Activated naive CD4-positive, alpha-beta T cell treated with anti-CD3 and anti-CD28 coated beads, Interleukin-2, amount 50 U/mL, for 72 hours (primary cell): Measurements from ENCODE around the gene FIZ1. TPM values are rescaled to one million over a fixed set of nuclear protein-coding genes. Genes with fewer than 3 reads are reported as not detected.
"Not testable (repeated sequence)": the region's sequence is repeated elsewhere in the genome, so short reads cannot be mapped to it uniquely, and the experiment has no call there.

Source experiments
- ATAC-seq, 2 donors: fragments of 150-1000 bp; cut with Tn5 transposase; 2 replicates each; pipeline ENCODE4 v1.10.0; 2021; ENCODE audit warnings: mild to moderate bottlenecking in 2 of 2, moderate library complexity in 2 of 2
- DNase-seq, 2 donors: peaks; one replicate each; pipeline ENCODE4 v3.0.0; 2021 to 2022; ENCODE audit warnings: low spot score in 2 of 2
- H3K27ac Mint-ChIP-seq, 2 donors: one replicate each; pipeline ENCODE4 v1.8.0; 2022; ENCODE audit warnings: mild to moderate bottlenecking in 2 of 2, mixed read lengths in 2 of 2
- H3K36me3 Mint-ChIP-seq, 2 donors: one replicate each; pipeline ENCODE4 v1.8.0; 2022; ENCODE audit warnings: mixed read lengths in 2 of 2
- H3K9me3 Mint-ChIP-seq, 2 donors: one replicate each; pipeline ENCODE4 v1.8.0; 2022; ENCODE audit warnings: mixed read lengths in 2 of 2
- total RNA-seq, 2 donors: library from RNA; stranded (reverse); gene quantifications; one replicate each; pipeline ENCODE4 v1.2.3, GENCODE V29; 2022

Gene FIZ1
- total RNA-seq, 2 donors from 2014 or later = 10.2 to 12.3 TPM

GRCh38 chr19:55593096-55593772 lies 6.1 kb downstream of the FIZ1 start:
- ATAC-seq (no peak), DNase-seq (no peak)
- Mint-ChIP-seq H3K36me3 (peaks cover 21 to 26% of the 10 kb centered on the region in 2 donors), H3K27ac (no peak overlapping the region), H3K9me3 (no peaks in the 10 kb centered on the region)

GRCh38 chr19:55592391-55593090 lies 6.8 kb downstream of the FIZ1 start:
- no peak for ATAC-seq
- no peak overlapping the region for H3K27ac Mint-ChIP-seq
- DNase-seq = no peak
- H3K9me3 Mint-ChIP-seq = no peaks in the 10 kb centered on the region
- H3K36me3 Mint-ChIP-seq = peaks cover 21 to 26% of the 10 kb centered on the region in 2 donors

DNA sequence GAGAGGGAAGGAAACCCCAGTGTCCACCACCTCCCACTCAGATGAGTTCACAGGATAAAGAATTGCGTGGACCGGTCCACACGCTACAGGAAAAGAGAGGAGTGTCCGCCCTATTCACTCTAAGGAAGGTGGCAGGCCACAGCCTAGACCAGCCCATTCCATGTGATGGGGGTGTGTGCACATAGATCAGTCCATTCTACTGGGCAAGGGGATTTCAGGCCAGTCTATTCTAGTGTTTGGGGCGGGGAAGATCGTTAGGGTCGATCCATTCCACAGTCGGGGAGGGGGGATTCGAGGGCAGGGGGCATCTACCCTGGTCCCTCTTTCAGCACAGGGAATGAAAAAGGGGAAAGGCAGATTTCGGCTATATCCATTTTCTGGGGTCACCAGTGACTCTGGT lies 7.8 kb downstream of the FIZ1 start:
- no peak for DNase-seq
- ATAC-seq = no peak
- Mint-ChIP-seq H3K27ac (no peak overlapping the region), H3K36me3 (peaks cover 16 to 20% of the 10 kb centered on the region in 2 donors), H3K9me3 (no peaks in the 10 kb centered on the region)

DNA sequence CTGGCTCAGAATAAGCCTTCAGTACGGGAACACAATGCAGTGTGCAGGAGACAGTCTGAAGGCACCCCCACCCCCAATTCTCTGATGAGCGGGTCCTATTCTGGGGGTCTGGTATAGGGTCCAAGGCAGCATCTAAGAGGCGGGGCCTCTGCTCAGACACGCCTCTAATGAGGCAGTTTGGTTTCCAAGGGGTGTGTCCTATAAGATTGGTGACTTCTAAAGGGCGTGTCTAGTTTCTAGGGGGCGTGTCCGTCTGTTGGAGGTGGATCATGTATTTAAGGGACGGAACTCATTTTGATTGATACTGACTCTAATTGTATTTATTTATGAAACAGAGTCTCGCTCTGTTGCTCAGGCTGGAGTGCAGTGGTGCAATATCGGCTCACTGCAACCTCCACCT lies 8.7 kb downstream of the FIZ1 start:
- Mint-ChIP-seq H3K9me3 (no peaks in the 10 kb centered on the region), H3K27ac (no peak overlapping the region), H3K36me3 (peaks cover 10 to 11% of the 10 kb centered on the region in 2 donors)
- DNase-seq (no peak), ATAC-seq (no peak)

GRCh38 chr19:55590109-55590508 lies 9.2 kb downstream of the FIZ1 start:
- Mint-ChIP-seq H3K36me3 (peaks cover 5% of the 10 kb centered on the region in 2 donors), H3K9me3 (no peaks in the 10 kb centered on the region), H3K27ac (no peak overlapping the region)
- ATAC-seq = no peak
- DNase-seq = no peak

GRCh38 chr19:55588738-55589137 lies 10.6 kb downstream of the FIZ1 start:
- DNase-seq = no peak
- Mint-ChIP-seq H3K36me3 (no peaks in the 10 kb centered on the region), H3K9me3 (no peaks in the 10 kb centered on the region), H3K27ac (no peak overlapping the region)
- ATAC-seq = no peak

- DNase-seq (peak; percentile 88 to 95), ATAC-seq (peak; percentile 98 to 99)
- no peak overlapping the region for H3K27ac Mint-ChIP-seq
- no peaks in the 10 kb centered on the region for H3K9me3 Mint-ChIP-seq
- no peaks in the 10 kb centered on the region for H3K36me3 Mint-ChIP-seq
Observed at GRCh38 chr19:55586976-55587668, 12.2 kb downstream of the FIZ1 start.

DNA sequence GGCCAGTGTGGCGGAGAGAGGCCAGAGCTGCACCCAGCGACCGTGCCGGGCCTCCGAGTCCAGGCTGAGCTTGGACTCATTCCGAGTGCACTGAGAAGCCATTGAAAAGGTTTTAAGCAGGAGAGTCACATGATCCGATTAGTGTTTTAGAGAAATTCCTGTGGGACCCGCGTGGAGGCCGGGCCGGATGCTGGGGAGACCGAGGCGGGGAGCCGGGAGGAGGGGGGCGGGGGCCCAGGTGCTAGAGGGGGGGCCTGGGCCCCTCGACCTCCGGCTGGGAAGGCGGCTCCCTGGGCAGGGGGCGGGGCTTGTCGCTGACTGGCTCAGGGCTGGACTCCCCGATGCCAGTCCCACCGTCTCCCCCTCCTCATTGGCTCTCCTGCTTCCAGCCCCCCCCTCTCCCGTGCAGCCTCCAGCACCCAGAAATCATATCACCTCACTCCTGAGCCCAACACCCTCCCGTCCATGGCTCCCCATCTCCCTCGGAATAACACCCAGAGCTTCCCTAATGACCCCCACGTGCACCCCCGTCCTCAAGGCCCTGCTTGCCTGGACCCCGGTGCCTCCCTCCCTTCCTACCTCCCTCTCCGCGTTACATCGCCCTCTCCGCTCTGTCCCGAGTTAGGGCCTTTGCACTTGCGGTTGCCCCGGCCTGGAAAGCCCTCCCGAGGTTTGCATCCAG lies 13.5 kb downstream of the FIZ1 start:
- peak in 1 of 2 donors; percentile 46 for DNase-seq
- Mint-ChIP-seq H3K27ac (peak overlapping the region in 1 of 2 donors; percentile 4), H3K9me3 (no peaks in the 10 kb centered on the region), H3K36me3 (no peaks in the 10 kb centered on the region)
- ATAC-seq = peak; percentile 21 to 54

- ATAC-seq (no peak), DNase-seq (no peak)
- Mint-ChIP-seq H3K9me3 (no peaks in the 10 kb centered on the region), H3K27ac (no peak overlapping the region), H3K36me3 (peaks cover 3% of the 10 kb centered on the region in 2 donors)
Observed at GRCh38 chr19:55584871-55585270, 14.4 kb downstream of the FIZ1 start.

DNA sequence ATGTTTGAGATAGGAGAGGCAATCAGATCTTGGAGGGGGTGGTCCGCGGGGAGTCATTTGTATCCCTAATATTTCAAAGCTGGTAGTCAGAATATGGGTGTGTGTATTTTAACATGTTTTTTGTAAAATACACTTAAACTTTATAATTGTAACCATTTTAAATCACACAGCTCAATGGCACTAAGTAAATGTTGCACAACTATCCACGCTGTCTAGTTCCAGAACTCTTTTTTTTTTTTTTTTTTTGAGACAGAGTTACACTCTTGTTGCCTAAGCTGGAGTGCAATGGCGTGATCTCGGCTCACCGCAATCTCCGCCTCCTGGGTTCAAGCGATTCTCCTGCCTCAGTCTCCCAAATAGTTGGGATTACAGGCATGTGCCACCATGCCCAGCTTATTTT lies 15.4 kb downstream of the FIZ1 start:
- not testable (repeated sequence) for ATAC-seq, H3K9me3 Mint-ChIP-seq, DNase-seq, H3K36me3 Mint-ChIP-seq, H3K27ac Mint-ChIP-seq

DNA sequence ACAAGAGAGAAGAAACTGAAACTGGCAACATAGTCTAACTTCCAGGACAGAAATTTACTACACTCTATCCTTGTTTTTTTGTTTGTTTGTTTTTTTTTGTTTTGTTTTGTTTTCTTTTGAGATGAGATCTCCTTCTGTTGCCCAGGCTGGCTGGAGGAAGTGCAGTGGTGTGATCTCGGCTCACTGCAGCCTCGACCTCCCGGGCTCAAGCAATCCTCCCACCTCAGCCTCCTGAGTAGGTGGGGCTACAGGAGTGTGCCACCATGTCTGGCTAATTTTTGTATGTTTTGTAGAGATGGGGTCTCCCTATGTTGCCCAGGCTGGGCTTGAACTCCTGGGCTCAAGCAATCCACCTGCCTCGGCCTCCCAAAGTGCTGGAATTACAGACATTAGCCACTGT lies 17.0 kb downstream of the FIZ1 start:
- ATAC-seq, DNase-seq: not testable (repeated sequence)

GRCh38 chr19:55581823-55582223 lies 17.5 kb downstream of the FIZ1 start:
- H3K27ac Mint-ChIP-seq = peak overlapping the region in 1 of 2 donors; percentile 96

More for the DNA sequence above, 17.0 kb downstream of the FIZ1 start:
- not testable (repeated sequence) for H3K9me3 Mint-ChIP-seq
- Mint-ChIP-seq H3K27ac (peak overlapping the region in 1 of 2 donors; percentile 96), H3K36me3 (peaks cover 8 to 11% of the 10 kb centered on the region in 2 donors)

GRCh38 chr19:55581145-55581822 lies 18.0 kb downstream of the FIZ1 start:
- no peak for DNase-seq
- no peak for ATAC-seq
- peak overlapping the region; percentile 38 to 96 for H3K27ac Mint-ChIP-seq
- no peaks in the 10 kb centered on the region for H3K9me3 Mint-ChIP-seq
- peaks cover 8 to 19% of the 10 kb centered on the region in 2 donors for H3K36me3 Mint-ChIP-seq

More at GRCh38 chr19:55581823-55582223, 17.5 kb downstream of the FIZ1 start:
- DNase-seq (no peak), ATAC-seq (no peak)
- Mint-ChIP-seq H3K36me3 (peaks cover 8 to 16% of the 10 kb centered on the region in 2 donors), H3K9me3 (no peaks in the 10 kb centered on the region)

GRCh38 chr19:55580628-55581144 lies 18.6 kb downstream of the FIZ1 start, which contains the start of gene ZNF579:
TSS of gene ZNF579 (minus strand) at chr19:55580848. CDS start at chr19:55579639, 1,209 bp downstream.
- peak; percentile 58 to 80 for DNase-seq
- Mint-ChIP-seq H3K9me3 (no peaks in the 10 kb centered on the region), H3K27ac (peak within 1 kb of the TSS; percentile 77 to 96), H3K36me3 (peaks cover 8 to 19% of the 10 kb centered on the region in 2 donors)
- ATAC-seq = peak; percentile 69 to 78

DNA sequence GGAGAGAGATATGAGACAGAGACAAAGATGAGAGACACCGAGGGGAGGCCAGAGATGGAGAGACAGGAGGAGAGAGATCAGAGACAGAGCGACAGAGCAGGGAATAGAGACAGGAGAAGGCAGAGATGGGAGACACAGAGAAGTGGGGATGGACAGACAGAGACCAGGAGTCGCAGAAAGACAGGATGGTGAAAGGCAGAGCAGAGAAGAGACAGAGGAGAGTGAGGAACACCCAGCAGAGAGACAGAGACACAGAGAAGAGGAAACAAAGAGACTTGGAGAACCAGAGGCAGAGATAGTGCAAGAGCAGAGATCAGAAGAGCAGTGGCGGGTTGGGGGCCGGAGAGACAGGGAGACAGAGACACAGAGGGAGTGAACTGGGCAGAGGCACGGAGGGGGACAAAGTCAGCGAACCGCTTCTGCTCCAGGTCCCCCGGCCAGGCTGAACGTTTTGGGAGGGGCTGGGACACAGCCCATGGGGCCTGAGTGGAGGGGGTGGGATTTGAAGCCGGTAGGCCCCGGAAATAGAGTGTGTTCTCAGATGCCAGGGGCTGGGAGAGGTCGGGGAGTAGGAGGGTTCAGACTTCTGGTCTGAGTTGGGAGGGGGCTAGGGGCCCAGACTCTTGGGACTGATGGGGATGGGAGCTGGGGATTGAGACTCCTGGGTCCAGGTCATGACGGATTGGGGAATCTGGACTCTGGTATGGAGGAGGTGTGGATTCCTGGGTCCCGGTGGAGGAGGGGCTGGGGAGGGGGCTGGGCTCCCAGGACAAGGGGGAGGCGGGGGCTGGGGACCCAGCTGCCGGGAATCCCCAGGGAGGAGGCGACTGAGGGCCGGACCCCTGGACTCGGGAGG lies 19.3 kb downstream of the FIZ1 start:
- Mint-ChIP-seq H3K9me3 (no peaks in the 10 kb centered on the region), H3K27ac (peak overlapping the region; percentile 73 to 96), H3K36me3 (peaks cover 8 to 19% of the 10 kb centered on the region in 2 donors)
- peak; percentile 51 to 53 for ATAC-seq
- DNase-seq = no peak
